Activated T-helper 17 cell treated with anti-CD3 and anti-CD28 coated beads, Interleukin-2, amount 50 U/mL, for 72 hours (primary cell): Measurements from ENCODE around the gene NR5A2. TPM values are rescaled to one million over a fixed set of nuclear protein-coding genes. Genes with fewer than 3 reads are reported as not detected.

Experiments
- ATAC-seq: fragments of 150-1000 bp; cut with Tn5 transposase; replicated peaks from 2 replicates; pipeline ENCODE4 v1.10.0; 2021; ENCODE audit warnings: mild to moderate bottlenecking, moderate library complexity
- H3K27ac Mint-ChIP-seq: one replicate; pipeline ENCODE4 v1.8.0; 2022; ENCODE audit warnings: mixed read lengths
- H3K27me3 Mint-ChIP-seq: one replicate; pipeline ENCODE4 v1.8.0; 2022; ENCODE audit warnings: mixed read lengths
- H3K36me3 Mint-ChIP-seq: one replicate; pipeline ENCODE4 v1.8.0; 2022; ENCODE audit warnings: low read depth, mild to moderate bottlenecking, mixed read lengths
- H3K4me1 Mint-ChIP-seq: one replicate; pipeline ENCODE4 v1.8.0; 2022; ENCODE audit warnings: mixed read lengths
- H3K4me3 Mint-ChIP-seq: one replicate; pipeline ENCODE4 v1.8.0; 2022; ENCODE audit warnings: mild to moderate bottlenecking, mixed read lengths
- H3K9me3 Mint-ChIP-seq: one replicate; pipeline ENCODE4 v1.8.0; 2022; ENCODE audit warnings: mixed read lengths
- total RNA-seq, 2 donors: library from RNA; stranded (reverse); gene quantifications; one replicate each; pipeline ENCODE4 v1.2.3, GENCODE V29; 2022

Gene NR5A2
- total RNA-seq, 2 donors from 2014 or later = 0.13 TPM; not detected in 1

GRCh38 chr1:200217703-200218102 lies 190.2 kb downstream of the NR5A2 start:
- no peak overlapping the region for H3K4me3 Mint-ChIP-seq
- H3K36me3 Mint-ChIP-seq = no peaks in the 10 kb centered on the region
- peak; percentile 67 for ATAC-seq
- no peak overlapping the region for H3K27ac Mint-ChIP-seq
- peaks cover 11% of the 10 kb centered on the region for H3K27me3 Mint-ChIP-seq
- peaks cover 5% of the 10 kb centered on the region for H3K4me1 Mint-ChIP-seq
- no peaks in the 10 kb centered on the region for H3K9me3 Mint-ChIP-seq

GRCh38 chr1:200221614-200222282 lies 194.2 kb downstream of the NR5A2 start:
- H3K4me3 Mint-ChIP-seq = no peak overlapping the region
- H3K9me3 Mint-ChIP-seq = no peaks in the 10 kb centered on the region
- peaks cover 11% of the 10 kb centered on the region for H3K27me3 Mint-ChIP-seq
- no peaks in the 10 kb centered on the region for H3K36me3 Mint-ChIP-seq
- H3K4me1 Mint-ChIP-seq = peaks cover 19% of the 10 kb centered on the region
- no peak for ATAC-seq
- no peak overlapping the region for H3K27ac Mint-ChIP-seq

GRCh38 chr1:200223207-200223606 lies 195.7 kb downstream of the NR5A2 start:
- Mint-ChIP-seq H3K4me3 (no peak overlapping the region), H3K27me3 (peaks cover 11% of the 10 kb centered on the region), H3K9me3 (no peaks in the 10 kb centered on the region), H3K4me1 (peaks cover 21% of the 10 kb centered on the region), H3K27ac (no peak overlapping the region), H3K36me3 (no peaks in the 10 kb centered on the region)
- no peak for ATAC-seq

- ATAC-seq = no peak
- Mint-ChIP-seq H3K4me3 (no peak overlapping the region), H3K9me3 (no peaks in the 10 kb centered on the region), H3K36me3 (no peaks in the 10 kb centered on the region), H3K4me1 (peaks cover 21% of the 10 kb centered on the region), H3K27ac (no peak overlapping the region), H3K27me3 (peaks cover 11% of the 10 kb centered on the region)
These were observed 196.1 kb downstream of the NR5A2 start for GRCh38 chr1:200223613-200224012.

- Mint-ChIP-seq H3K36me3 (no peaks in the 10 kb centered on the region), H3K27me3 (peaks cover 4% of the 10 kb centered on the region), H3K4me1 (peaks cover 21% of the 10 kb centered on the region), H3K4me3 (no peak overlapping the region), H3K9me3 (no peaks in the 10 kb centered on the region), H3K27ac (no peak overlapping the region)
- ATAC-seq = no peak
These were observed 196.8 kb downstream of the NR5A2 start for GRCh38 chr1:200224315-200224714.

- peak overlapping the region; percentile 70 for H3K27ac Mint-ChIP-seq
- no peaks in the 10 kb centered on the region for H3K36me3 Mint-ChIP-seq
- H3K4me3 Mint-ChIP-seq = peak overlapping the region; percentile 68
- peaks cover 4% of the 10 kb centered on the region for H3K27me3 Mint-ChIP-seq
- ATAC-seq = peak; percentile 83
- H3K4me1 Mint-ChIP-seq = peaks cover 21% of the 10 kb centered on the region
- H3K9me3 Mint-ChIP-seq = no peaks in the 10 kb centered on the region
These were observed 198.9 kb downstream of the NR5A2 start for GRCh38 chr1:200226268-200226968.

GRCh38 chr1:200226969-200227303 lies 199.4 kb downstream of the NR5A2 start:
- peak overlapping the region; percentile 70 for H3K27ac Mint-ChIP-seq

More at GRCh38 chr1:200226969-200227303, 199.4 kb downstream of the NR5A2 start:
- ATAC-seq = no peak
- Mint-ChIP-seq H3K36me3 (no peaks in the 10 kb centered on the region), H3K4me3 (peak overlapping the region; percentile 68), H3K4me1 (peaks cover 16% of the 10 kb centered on the region), H3K27me3 (no peaks in the 10 kb centered on the region), H3K9me3 (no peaks in the 10 kb centered on the region)
